Urinary bladder (tissue), 4 donors: ENCODE results near the gene KRT3. TPM values are rescaled to one million over a fixed set of nuclear protein-coding genes. Genes with fewer than 3 reads are reported as not detected.

Experiments used
- DNase-seq: peaks from one replicate; pipeline ENCODE4 v3.0.0-alpha.2; 2015; ENCODE audit errors: extremely low spot score
- H3K27ac ChIP-seq: one replicate; pipeline ENCODE4 v1.5.1; 2013; ENCODE audit warnings: low read depth, mild to moderate bottlenecking, moderate library complexity
- H3K36me3 ChIP-seq: one replicate; pipeline ENCODE4 v1.6.1; 2013; ENCODE audit warnings: mild to moderate bottlenecking, moderate library complexity; ENCODE audit not compliant: insufficient read depth
- H3K4me1 ChIP-seq: one replicate; pipeline ENCODE4 v1.6.1; 2013; ENCODE audit warnings: mild to moderate bottlenecking, moderate library complexity; ENCODE audit not compliant: insufficient read depth
- H3K4me3 ChIP-seq: one replicate; pipeline ENCODE4 v1.5.1; 2013; ENCODE audit warnings: low read depth, low read length
- WGBS: extraction: QIAGEN DNeasy Blood & Tissue Kit; methylation state at CpG from one replicate; pipeline ENCODE4 v1.1.7; 2013; 5-methylcytosine and 5-hydroxymethylcytosine counted together
- polyA plus RNA-seq: library from polyadenylated mRNA; stranded (reverse); fragments of 200-250 nt; gene quantifications from one replicate; pipeline ENCODE4 v1.2.3, GENCODE V29; 2013
- total RNA-seq: library from RNA; depleted of rRNA; stranded (reverse); fragments of >200 nt; gene quantifications from one replicate; pipeline ENCODE4 v1.2.3, GENCODE V29; 2014
- donor health status: healthy with polysubstance abuse.
- donor health status: healthy.

KRT3 gene
- total and polyA plus RNA-seq, 2 donors, result not detected

DNA sequence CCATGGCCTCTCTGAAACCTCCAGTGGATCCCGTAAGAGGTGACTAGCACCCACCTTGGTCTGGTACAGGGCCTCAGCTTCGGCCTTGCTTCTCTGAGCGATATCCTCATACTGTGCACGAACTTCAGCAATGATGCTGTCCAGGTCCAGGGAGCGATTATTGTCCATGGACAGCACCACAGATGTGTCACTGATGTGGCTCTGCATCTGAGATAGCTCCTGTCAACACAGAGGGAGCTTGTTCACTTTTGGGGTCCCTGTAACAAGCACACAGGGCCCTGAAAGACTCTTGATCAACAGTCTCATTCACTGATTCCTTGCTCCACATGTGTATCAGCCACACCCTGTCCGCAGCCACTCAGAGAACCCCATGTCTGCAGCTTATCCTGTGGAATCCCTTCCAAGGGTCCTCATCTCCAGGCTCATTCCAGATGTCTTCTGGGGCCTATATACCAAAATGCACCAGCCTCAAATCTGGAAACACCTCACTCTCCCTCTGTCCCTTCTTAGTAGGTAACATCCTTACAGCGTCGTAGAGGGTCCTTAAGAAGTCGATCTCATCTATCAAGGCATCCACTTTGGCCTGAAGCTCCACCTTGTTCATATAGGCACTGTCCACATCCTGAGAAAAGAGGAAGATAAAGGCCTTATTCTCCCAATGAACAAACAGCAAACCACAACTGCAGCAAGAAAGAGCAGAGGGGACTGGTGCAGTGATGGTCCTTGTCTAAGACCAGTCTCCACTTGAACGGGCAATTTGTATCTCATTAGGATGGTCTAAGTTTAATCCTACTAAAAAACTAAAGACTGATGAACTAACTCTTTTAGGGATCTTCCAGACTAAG, 3.5 kb downstream of the KRT3 start:
- no peak overlapping the region for H3K4me3 ChIP-seq
- WGBS, result 94% methylated on average over 10 of the region's 10 CpGs

DNA sequence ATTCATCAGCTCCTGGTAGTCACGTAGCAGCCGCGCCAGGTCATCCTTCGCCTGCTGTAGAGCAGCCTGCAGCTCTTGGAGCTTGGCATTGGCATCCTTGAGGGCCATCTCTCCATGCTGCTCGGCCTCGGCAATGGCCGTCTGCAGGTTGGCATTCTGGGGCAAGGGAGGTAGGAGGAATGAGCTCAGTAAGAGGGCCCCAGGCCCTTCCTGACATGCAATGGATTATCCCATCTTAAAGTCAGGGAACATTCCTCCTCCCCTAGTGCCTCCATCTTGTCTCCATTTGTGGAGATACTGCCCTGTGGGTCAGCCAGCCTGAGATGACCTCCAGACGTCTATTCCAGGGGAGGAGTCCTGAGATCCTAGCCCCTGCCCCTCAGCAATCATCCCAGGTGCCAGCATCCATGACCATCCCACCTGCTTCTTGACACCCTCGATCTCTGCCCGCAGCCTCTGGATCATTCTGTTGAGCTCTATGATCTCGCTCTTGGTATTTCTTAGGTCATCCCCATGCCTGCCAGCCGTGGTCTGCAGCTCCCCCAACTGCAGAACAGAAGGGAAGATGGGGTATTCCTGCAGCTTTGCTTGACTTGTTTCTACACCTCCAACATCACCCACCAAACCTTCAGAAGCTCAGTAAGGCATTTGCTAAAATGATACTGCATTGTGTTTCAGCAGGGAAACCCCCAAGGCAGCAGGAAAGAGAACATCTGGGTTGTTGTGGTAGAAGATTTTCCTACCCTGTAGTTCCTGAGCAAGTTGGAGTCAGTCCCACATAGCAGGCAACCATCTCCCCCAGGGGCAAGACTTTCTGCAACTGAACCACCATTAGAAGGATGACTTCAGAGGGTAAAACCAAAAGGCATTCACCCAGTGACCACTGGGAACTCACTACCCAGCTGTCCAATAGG, 4.4 kb downstream of the KRT3 start:
- Histone ChIP-seq H3K4me1 (no peaks in the 10 kb centered on the region), H3K36me3 (no peaks in the 10 kb centered on the region), H3K27ac (no peak overlapping the region), H3K4me3 (no peak overlapping the region)
- 91% methylated on average over 12 of the region's 12 CpGs for WGBS
- no peak for DNase-seq

More for the DNA sequence above, 3.5 kb downstream of the KRT3 start:
- Histone ChIP-seq H3K36me3 (no peaks in the 10 kb centered on the region), H3K27ac (no peak overlapping the region), H3K4me1 (no peaks in the 10 kb centered on the region)
- DNase-seq, result no peak

DNA sequence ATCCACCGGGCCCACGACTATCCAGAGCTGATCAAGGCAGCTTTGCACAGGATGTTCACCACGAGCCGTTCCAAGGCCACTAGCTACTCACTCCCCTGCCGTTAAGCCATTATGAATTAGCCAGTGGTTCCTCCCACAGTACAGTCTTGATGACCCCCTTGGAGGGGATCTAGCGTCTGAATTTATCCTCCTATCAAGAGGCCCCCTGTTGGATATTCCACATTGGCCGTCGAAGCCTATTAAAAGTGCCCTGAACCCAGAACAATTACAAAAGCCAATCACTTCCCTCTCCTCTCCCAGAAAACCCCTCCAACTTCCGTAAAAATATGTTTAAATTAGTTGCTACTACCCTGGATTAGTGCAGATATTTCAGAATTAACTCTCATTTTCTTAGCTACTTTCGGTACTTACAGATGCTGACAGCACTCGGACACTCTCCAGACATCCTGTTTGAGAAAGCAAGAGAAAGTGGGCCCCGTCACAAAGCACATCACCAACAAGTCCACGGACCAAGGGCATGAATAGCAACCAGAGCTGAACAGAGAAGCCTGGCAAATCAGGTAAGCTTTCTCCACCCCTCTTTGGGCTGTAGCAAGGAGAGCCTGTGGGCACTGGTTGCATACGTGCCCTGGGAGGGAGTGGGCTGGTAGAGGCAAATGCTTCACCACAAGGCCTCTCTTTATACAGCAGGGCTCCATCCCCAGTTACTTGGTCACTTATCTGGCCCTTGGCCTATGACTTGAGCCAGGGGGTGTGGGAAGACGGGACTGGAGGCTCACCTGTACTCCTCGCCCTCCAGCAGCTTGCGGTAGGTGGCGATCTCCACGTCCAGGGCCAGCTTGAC, 5.3 kb downstream of the KRT3 start:
- 66% methylated on average over 19 of the region's 19 CpGs for WGBS

DNA sequence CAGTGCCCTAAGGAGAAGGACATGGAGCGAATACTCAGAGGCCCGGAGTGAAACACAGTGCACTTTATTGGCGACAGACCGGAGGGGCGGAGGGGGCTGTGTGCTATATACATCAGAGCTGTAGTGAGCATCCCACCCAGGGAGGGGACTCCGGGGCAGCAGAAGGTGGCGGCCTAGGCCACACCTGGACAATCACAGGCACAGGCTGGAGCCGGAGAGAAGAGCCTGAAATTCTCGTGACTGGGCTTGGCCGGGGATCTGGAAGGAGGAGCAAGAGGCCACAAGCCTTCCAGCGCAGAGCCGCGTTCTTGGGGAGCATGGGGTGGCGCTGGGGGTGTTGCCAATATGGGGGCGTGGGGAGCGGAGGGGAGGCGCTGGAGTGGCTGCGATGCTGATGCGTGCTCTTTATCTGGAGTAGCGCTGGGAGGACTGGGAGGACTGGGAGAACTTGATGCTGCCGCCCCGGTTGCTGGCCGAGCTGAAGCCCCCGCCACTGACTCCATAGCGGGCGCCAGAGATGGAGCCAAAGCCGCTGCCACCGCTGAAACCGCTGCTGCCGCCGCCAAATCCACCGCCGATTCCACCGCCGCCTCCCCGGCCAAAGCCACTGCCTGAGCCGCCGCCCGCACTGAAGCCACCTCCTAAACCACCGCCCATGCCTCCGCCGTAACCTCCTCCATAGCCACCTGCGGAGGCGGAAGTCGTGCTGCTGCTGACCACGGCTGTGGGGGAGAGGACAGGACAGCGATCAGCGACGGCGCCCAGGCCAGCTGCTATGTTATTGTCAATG, 6.1 kb downstream of the KRT3 start:
- Histone ChIP-seq H3K36me3 (no peaks in the 10 kb centered on the region), H3K4me3 (no peak overlapping the region), H3K4me1 (no peaks in the 10 kb centered on the region), H3K27ac (no peak overlapping the region)
- DNase-seq, result no peak
- 29% methylated on average over 50 of the region's 50 CpGs for WGBS

More for the DNA sequence above, 5.3 kb downstream of the KRT3 start:
- H3K27ac ChIP-seq, result no peak overlapping the region
- no peak overlapping the region for H3K4me3 ChIP-seq
- no peaks in the 10 kb centered on the region for H3K4me1 ChIP-seq
- DNase-seq, result no peak
- no peaks in the 10 kb centered on the region for H3K36me3 ChIP-seq

DNA sequence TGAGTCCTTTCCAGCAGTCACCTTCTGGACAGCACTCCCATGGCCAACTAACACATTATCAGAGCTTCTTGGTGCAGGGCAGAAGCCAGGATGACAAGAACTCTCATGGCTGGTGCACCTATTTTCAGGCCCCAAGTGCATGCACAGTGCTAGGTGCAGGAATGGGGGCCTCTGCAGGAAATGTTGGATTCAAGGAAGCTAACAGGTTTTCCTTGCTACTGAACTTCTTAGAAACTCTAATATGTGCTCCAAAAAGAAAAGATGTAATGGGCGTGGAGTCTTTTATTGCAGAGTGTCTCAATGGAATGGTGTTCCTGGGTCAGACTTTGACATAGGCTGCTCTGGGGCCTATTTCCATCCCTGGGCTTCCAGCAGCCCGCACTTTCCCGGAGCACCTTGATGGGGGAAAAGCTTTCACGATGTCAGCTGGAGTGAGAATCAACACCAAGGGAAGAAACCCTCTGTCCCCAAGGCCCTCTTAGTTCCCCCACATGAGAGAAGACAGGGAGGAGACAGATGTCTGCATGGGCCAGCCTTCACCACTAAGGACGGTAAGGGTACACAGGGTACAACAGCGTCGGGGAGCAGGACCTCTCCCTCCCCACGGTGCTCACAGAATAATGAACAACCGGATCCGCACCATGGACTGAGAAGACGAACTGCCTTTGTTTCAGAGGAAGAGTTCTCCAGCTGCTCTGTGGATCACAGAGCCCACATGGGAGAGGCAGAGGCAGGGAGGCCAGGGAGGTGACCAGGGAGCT, 6.9 kb downstream of the KRT3 start:
- Histone ChIP-seq H3K4me3 (no peak overlapping the region), H3K4me1 (no peaks in the 10 kb centered on the region), H3K27ac (no peak overlapping the region), H3K36me3 (no peaks in the 10 kb centered on the region)
- 98% methylated on average over 11 of the region's 11 CpGs for WGBS
- DNase-seq, result no peak

DNA sequence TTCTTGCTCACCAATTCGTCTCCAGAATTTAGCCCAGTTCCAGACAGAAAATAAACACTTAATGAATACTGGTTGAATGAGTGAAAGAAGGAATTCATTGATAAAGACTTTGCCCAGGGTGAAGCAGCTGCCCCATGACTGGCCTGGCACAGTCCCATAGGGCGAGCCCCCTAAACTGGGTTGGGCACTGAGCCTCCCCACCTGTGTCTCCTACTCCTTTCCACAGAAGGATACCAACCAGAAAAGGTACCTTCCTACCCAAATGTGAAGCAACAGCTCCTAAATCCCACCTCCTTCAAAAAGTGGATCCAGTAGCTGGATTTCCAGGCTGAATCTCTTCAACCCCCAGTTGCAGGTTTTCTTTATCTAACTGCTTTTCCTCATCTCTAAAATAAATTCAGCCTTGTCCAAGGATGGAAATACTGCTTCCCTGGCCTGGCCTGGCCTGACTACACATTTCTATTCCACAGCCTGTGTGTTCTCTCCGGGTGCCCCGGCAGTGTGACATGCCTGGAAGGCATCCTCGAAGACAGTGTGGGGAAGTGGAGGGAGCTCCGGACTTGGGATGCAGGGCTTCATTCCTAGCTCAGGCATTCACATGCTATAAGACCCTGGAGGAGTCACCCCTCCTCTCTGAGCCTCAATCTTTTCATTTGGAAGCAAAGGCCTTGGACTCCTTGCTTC, 7.6 kb downstream of the KRT3 start:
- no peak for DNase-seq
- no peak overlapping the region for H3K27ac ChIP-seq
- WGBS, result 71% methylated on average over 6 of the region's 6 CpGs
- H3K4me1 ChIP-seq, result no peaks in the 10 kb centered on the region
- H3K4me3 ChIP-seq, result no peak overlapping the region
- no peaks in the 10 kb centered on the region for H3K36me3 ChIP-seq

DNA sequence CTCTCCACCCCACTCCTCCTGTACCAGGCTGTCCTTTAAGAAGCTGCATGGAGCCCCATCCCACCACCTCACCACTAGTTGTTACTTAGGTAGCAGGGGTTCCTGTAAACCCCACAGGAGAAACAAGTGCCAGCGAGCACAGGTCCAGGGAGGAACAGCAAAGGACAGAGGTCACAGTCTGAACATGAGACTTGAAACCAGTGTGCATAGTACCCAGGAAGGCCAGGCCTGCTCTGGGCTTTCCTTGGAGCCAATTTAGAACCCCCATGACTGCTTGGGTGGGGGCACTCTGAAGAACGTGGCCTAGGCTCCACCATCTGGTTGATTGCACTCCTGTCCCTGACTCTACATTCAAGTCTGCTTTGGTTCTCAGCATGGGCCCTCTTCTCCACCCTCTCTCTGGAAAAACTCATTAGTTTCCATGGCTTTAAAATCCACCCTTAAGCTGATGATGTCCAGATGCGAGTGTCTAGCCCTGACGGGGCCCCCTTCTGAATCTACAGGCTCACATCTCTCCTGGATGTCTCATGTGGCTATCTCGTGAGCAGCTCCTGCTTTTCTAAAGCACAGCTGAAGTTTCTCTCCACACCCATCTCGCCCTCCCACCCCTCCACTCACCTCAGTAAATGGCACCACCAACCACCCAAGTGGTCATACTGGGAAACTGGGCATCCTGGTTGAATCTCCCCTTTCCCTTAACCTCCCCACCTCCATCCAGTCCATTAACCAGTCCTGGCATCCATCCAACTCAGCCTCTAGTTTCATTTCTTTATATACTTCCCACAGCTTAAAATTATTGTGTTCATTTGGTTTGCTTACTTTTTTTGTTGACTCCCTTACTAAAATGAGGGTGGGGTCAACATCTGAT, 8.4 kb downstream of the KRT3 start:
- H3K4me3 ChIP-seq, result no peak overlapping the region
- H3K4me1 ChIP-seq, result no peaks in the 10 kb centered on the region
- WGBS, result 72% methylated on average over 6 of the region's 6 CpGs
- no peaks in the 10 kb centered on the region for H3K36me3 ChIP-seq
- no peak for DNase-seq
- H3K27ac ChIP-seq, result no peak overlapping the region

DNA sequence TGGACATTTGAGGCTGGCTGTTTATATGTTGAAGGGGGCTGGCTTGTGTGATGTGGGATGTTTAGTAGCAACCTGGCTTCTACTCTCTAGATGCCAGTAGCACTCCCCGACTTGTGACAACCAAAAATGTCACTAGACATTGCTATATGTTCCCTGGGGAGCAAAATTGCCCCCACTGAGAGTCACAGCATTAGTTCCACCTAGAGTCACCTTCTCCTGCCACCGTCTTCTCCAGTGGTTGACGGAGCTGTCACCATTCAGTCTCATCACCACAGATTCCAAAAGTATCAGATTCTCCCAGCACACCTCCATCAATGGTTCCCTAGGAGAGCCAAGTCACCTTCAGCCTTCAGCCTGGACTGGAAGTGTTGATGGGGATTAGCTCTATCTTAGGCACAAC, 11.0 kb downstream of the KRT3 start:
- no peak overlapping the region for H3K27ac ChIP-seq
- H3K36me3 ChIP-seq, result no peaks in the 10 kb centered on the region
- H3K4me1 ChIP-seq, result no peaks in the 10 kb centered on the region
- 92% methylated on average over 3 of the region's 3 CpGs for WGBS
- no peak for DNase-seq
- no peak overlapping the region for H3K4me3 ChIP-seq

DNA sequence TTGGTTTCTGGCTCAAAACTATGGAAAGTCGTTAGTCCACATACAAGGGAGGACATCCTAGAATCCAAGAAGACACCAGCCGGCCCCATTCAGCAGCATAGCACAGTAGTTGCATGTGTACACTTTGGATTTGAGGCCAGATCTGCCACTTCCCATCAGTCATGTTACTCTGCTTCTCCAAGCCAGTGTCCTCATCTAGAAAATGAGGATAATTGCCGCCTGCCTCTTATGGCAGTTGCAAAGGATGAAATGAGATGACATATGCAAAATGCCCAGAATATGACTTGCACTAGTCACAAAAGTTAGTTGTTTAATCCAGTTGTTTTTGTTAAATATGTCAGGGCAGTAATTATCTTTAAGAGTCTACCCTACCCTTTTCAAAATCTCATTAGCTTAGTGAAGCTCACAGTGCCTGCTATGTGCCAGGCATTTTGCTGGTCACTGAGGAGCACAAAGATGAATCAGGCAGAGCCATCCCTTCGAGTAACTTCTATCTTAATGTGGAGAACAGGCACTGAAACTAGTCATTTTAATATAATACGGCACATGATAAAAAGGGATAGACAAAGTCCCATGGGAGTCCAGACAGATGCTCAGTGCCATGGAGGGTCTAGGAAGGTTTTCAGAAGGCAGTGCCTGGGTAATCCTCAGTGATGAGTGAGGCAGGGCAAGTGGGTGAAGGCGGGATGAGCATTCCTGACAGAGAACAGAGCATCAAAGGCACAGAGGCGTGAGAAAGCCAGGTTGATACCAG, 12.2 kb downstream of the KRT3 start:
- Histone ChIP-seq H3K36me3 (no peaks in the 10 kb centered on the region), H3K27ac (no peak overlapping the region), H3K4me1 (no peaks in the 10 kb centered on the region), H3K4me3 (no peak overlapping the region)
- WGBS, result 87% methylated on average over 7 of the region's 7 CpGs
- DNase-seq, result no peak

DNA sequence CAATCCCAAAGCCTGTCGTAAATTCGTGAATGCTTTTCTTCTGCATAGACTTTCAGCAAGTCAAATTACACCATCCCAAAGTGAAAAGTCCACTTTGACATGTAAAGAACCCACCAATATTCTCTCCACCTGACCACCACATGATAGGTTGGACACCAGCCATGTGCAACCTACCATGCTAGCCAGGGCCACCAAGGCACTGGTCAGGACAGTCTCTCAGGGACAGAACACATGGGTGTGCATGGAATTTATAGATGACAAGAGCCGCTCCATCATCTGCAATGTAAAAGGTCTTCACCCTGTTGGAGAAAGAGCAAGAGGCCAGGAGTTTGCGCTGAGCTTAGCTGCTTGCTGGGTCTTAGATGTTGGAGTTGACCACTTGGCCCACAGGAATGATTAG, 13.4 kb downstream of the KRT3 start:
- Histone ChIP-seq H3K36me3 (no peaks in the 10 kb centered on the region), H3K27ac (no peak overlapping the region), H3K4me1 (no peaks in the 10 kb centered on the region), H3K4me3 (no peak overlapping the region)
- WGBS, result 94% methylated on average over 4 of the region's 4 CpGs
- DNase-seq, result no peak
